IgD-negative memory B cell (primary cell): Measurements from ENCODE around the gene C20orf141. TPM values are rescaled to one million over a fixed set of nuclear protein-coding genes. Genes with fewer than 3 reads are reported as not detected.
"Not testable (repeated sequence)": the region's sequence is repeated elsewhere in the genome, so short reads cannot be mapped to it uniquely, and the experiment has no call there.

ENCODE experiments used
- H3K27ac Mint-ChIP-seq, 3 donors: one replicate each; pipeline ENCODE4 v1.8.0; 2020 to 2022; ENCODE audit warnings: mild to moderate bottlenecking in 3 of 3, mixed read lengths in 3 of 3, moderate library complexity in 1 of 3
- H3K27me3 Mint-ChIP-seq: one replicate; pipeline ENCODE4 v1.8.0; 2021; ENCODE audit warnings: mixed read lengths
- H3K36me3 Mint-ChIP-seq: one replicate; pipeline ENCODE4 v1.8.0; 2020; ENCODE audit warnings: mild to moderate bottlenecking, mixed read lengths
- H3K4me1 Mint-ChIP-seq, 3 donors: one replicate each; pipeline ENCODE4 v1.8.0; 2020 to 2022; ENCODE audit warnings: mixed read lengths in 3 of 3, mild to moderate bottlenecking in 1 of 3
- H3K4me3 Mint-ChIP-seq, 4 donors: one replicate each; pipeline ENCODE4 v1.8.0; 2020 to 2022; ENCODE audit warnings: mild to moderate bottlenecking in 4 of 4, mixed read lengths in 4 of 4, moderate library complexity in 3 of 4
- H3K9me3 Mint-ChIP-seq, 3 donors: one replicate each; pipeline ENCODE4 v1.8.0; 2020 to 2021; ENCODE audit warnings: mixed read lengths in 3 of 3, mild to moderate bottlenecking in 1 of 3
- polyA plus RNA-seq: library from polyadenylated mRNA; unstranded; fragments of 300-500 nt; fragmentation: Illumina TruSeq; gene quantifications from one replicate; pipeline ENCODE4 v1.2.3, GENCODE V29; 2021

C20orf141 gene
- polyA plus RNA-seq, 1 donor from 2014 or later = not detected

- Mint-ChIP-seq H3K36me3 (no peaks in the 10 kb centered on the region), H3K9me3 (no peaks in the 10 kb centered on the region), H3K27me3 (peaks cover 24% of the 10 kb centered on the region), H3K4me1 (peaks cover 3 to 8% (median 8%) of the 10 kb centered on the region in 3 donors), H3K4me3 (no peak overlapping the region), H3K27ac (peak overlapping the region in 1 of 3 donors; percentile 53)
Observed at GRCh38 chr20:2825761-2826160, 11.0 kb downstream of the C20orf141 start.

- no peak overlapping the region for H3K4me3 Mint-ChIP-seq
- H3K4me1 Mint-ChIP-seq = peaks cover 1 to 6% (median 5%) of the 10 kb centered on the region in 3 donors
- no peaks in the 10 kb centered on the region for H3K9me3 Mint-ChIP-seq
- H3K36me3 Mint-ChIP-seq = no peaks in the 10 kb centered on the region
- no peak overlapping the region for H3K27ac Mint-ChIP-seq
- H3K27me3 Mint-ChIP-seq = peaks cover 21% of the 10 kb centered on the region
Observed at GRCh38 chr20:2826655-2827054, 11.9 kb downstream of the C20orf141 start.

- Mint-ChIP-seq H3K36me3 (no peaks in the 10 kb centered on the region), H3K27ac (no peak overlapping the region), H3K27me3 (peaks cover 20% of the 10 kb centered on the region), H3K4me3 (no peak overlapping the region), H3K4me1 (peaks cover 0 to 4% (median 4%) of the 10 kb centered on the region in 3 donors), H3K9me3 (no peaks in the 10 kb centered on the region)
Observed at GRCh38 chr20:2829376-2829775, 14.6 kb downstream of the C20orf141 start.

- peaks cover 19% of the 10 kb centered on the region for H3K27me3 Mint-ChIP-seq
- not testable (repeated sequence) for H3K4me3 Mint-ChIP-seq, H3K9me3 Mint-ChIP-seq, H3K4me1 Mint-ChIP-seq, H3K36me3 Mint-ChIP-seq, H3K27ac Mint-ChIP-seq
Observed at GRCh38 chr20:2831206-2831605, 16.4 kb downstream of the C20orf141 start.

GRCh38 chr20:2833761-2834160 is 19.0 kb downstream of the C20orf141 start:
- H3K4me3 Mint-ChIP-seq = no peak overlapping the region
- H3K27ac Mint-ChIP-seq = no peak overlapping the region
- peaks cover 0 to 9% (median 0%) of the 10 kb centered on the region in 3 donors for H3K4me1 Mint-ChIP-seq
- H3K27me3 Mint-ChIP-seq = peaks cover 3% of the 10 kb centered on the region
- no peaks in the 10 kb centered on the region for H3K36me3 Mint-ChIP-seq
- H3K9me3 Mint-ChIP-seq = no peaks in the 10 kb centered on the region

GRCh38 chr20:2834401-2835110 is 19.8 kb downstream of the C20orf141 start:
- Mint-ChIP-seq H3K27ac (no peak overlapping the region), H3K4me3 (no peak overlapping the region), H3K27me3 (no peaks in the 10 kb centered on the region), H3K36me3 (no peaks in the 10 kb centered on the region), H3K9me3 (no peaks in the 10 kb centered on the region), H3K4me1 (peaks cover 5 to 14% (median 5%) of the 10 kb centered on the region in 3 donors)

GRCh38 chr20:2835331-2835796 is 20.6 kb downstream of the C20orf141 start:
- Mint-ChIP-seq H3K27ac (no peak overlapping the region), H3K36me3 (no peaks in the 10 kb centered on the region), H3K4me1 (peaks cover 6 to 15% (median 6%) of the 10 kb centered on the region in 3 donors), H3K27me3 (no peaks in the 10 kb centered on the region), H3K4me3 (peak overlapping the region in 2 of 4 donors; percentile 9 to 41), H3K9me3 (no peaks in the 10 kb centered on the region)

GRCh38 chr20:2836035-2836434 is 21.2 kb downstream of the C20orf141 start:
- H3K9me3 Mint-ChIP-seq = no peaks in the 10 kb centered on the region

GRCh38 chr20:2837221-2837960 is 22.6 kb downstream of the C20orf141 start:
- H3K27me3 Mint-ChIP-seq = no peaks in the 10 kb centered on the region
- no peaks in the 10 kb centered on the region for H3K36me3 Mint-ChIP-seq
- no peaks in the 10 kb centered on the region for H3K9me3 Mint-ChIP-seq
- H3K4me1 Mint-ChIP-seq = peaks cover 6 to 18% (median 10%) of the 10 kb centered on the region in 3 donors
- peak overlapping the region in 2 of 3 donors; percentile 64 to 75 for H3K27ac Mint-ChIP-seq
- peak overlapping the region in 2 of 4 donors; percentile 39 to 79 for H3K4me3 Mint-ChIP-seq

More at GRCh38 chr20:2836035-2836434, 21.2 kb downstream of the C20orf141 start:
- H3K4me1 Mint-ChIP-seq = peaks cover 6 to 15% (median 6%) of the 10 kb centered on the region in 3 donors
- no peaks in the 10 kb centered on the region for H3K27me3 Mint-ChIP-seq
- no peaks in the 10 kb centered on the region for H3K36me3 Mint-ChIP-seq
- peak overlapping the region in 1 of 3 donors; percentile 28 for H3K27ac Mint-ChIP-seq
- peak overlapping the region in 1 of 4 donors; percentile 30 for H3K4me3 Mint-ChIP-seq

- Mint-ChIP-seq H3K36me3 (no peaks in the 10 kb centered on the region), H3K4me1 (peaks cover 6 to 18% (median 10%) of the 10 kb centered on the region in 3 donors), H3K27me3 (no peaks in the 10 kb centered on the region), H3K9me3 (no peaks in the 10 kb centered on the region), H3K27ac (peak overlapping the region in 2 of 3 donors; percentile 74 to 75), H3K4me3 (peak overlapping the region; percentile 27 to 79 (median 62))
Observed at GRCh38 chr20:2838170-2838797, 23.5 kb downstream of the C20orf141 start.

GRCh38 chr20:2838847-2839671 is 24.3 kb downstream of the C20orf141 start:
- peaks cover 6 to 18% (median 10%) of the 10 kb centered on the region in 3 donors for H3K4me1 Mint-ChIP-seq
- H3K27ac Mint-ChIP-seq = peak overlapping the region in 2 of 3 donors; percentile 74 to 88
- no peaks in the 10 kb centered on the region for H3K27me3 Mint-ChIP-seq
- no peaks in the 10 kb centered on the region for H3K9me3 Mint-ChIP-seq
- no peaks in the 10 kb centered on the region for H3K36me3 Mint-ChIP-seq
- peak overlapping the region; percentile 85 to 98 (median 88) for H3K4me3 Mint-ChIP-seq

GRCh38 chr20:2839732-2840137 is 24.9 kb downstream of the C20orf141 start:
- Mint-ChIP-seq H3K9me3 (no peaks in the 10 kb centered on the region), H3K36me3 (peaks cover 2% of the 10 kb centered on the region), H3K27ac (peak overlapping the region in 1 of 3 donors; percentile 88), H3K4me3 (peak overlapping the region; percentile 85 to 98 (median 88)), H3K4me1 (peaks cover 6 to 22% (median 10%) of the 10 kb centered on the region in 3 donors), H3K27me3 (no peaks in the 10 kb centered on the region)

- Mint-ChIP-seq H3K4me3 (peak within 1 kb of the TSS; percentile 85 to 98 (median 94)), H3K36me3 (peaks cover 2% of the 10 kb centered on the region), H3K27me3 (no peaks in the 10 kb centered on the region), H3K9me3 (no peaks in the 10 kb centered on the region), H3K4me1 (peaks cover 6 to 27% (median 10%) of the 10 kb centered on the region in 3 donors), H3K27ac (peak within 1 kb of the TSS in 2 of 3 donors; percentile 87 to 88)
Observed at GRCh38 chr20:2840138-2840966, 25.6 kb downstream of the C20orf141 start, which contains the start of the genes PCED1A and VPS16. Gene PCED1A, minus strand, starts transcription at chr20:2840655. Its CDS starts 743 bp downstream, at chr20:2839912. Gene VPS16, plus strand, starts transcription at chr20:2840745. Its CDS starts 30 bp downstream, at chr20:2840775.
